ENCODE results near the gene PCK2.

Gene PCK2

GRCh38 chr14:24081739-24082211 is 12.3 kb upstream of the PCK2 start:
- DNase-seq (ENCODE audit: low read depth, low spot score), result no peak
- no peak for TF ChIP-seq CTCF (IDR thresholded peaks at IDR 0.05; ENCODE audit: low read depth, low read length)
- in situ Hi-C loops (cut with HindIII; ENCODE audit: low sequenced_read_pairs), result no loop called here
- H3K4me3 ChIP-seq (ENCODE audit: low read depth, low read length), result no peak overlapping the region

GRCh38 chr14:24082411-24083080 is 11.6 kb upstream of the PCK2 start:
- in situ Hi-C loops (cut with HindIII; ENCODE audit: low sequenced_read_pairs), result no loop called here
- TF ChIP-seq CTCF (IDR thresholded peaks at IDR 0.05; ENCODE audit: low read depth, low read length), result no peak
- H3K4me3 ChIP-seq (ENCODE audit: low read depth, low read length), result no peak overlapping the region
- no peak for DNase-seq (ENCODE audit: low read depth, low spot score)

- no peak for TF ChIP-seq CTCF (IDR thresholded peaks at IDR 0.05; ENCODE audit: low read depth, low read length)
- in situ Hi-C loops (cut with HindIII; ENCODE audit: low sequenced_read_pairs), result no loop called here
- DNase-seq (ENCODE audit: low read depth, low spot score), result no peak
- no peak overlapping the region for H3K4me3 ChIP-seq (ENCODE audit: low read depth, low read length)
These were observed 10.6 kb upstream of the PCK2 start for GRCh38 chr14:24083462-24083861.

- TF ChIP-seq CTCF (IDR thresholded peaks at IDR 0.05; ENCODE audit: low read depth, low read length), result no peak
- in situ Hi-C loops (cut with HindIII; ENCODE audit: low sequenced_read_pairs), result no loop called here
- no peak for DNase-seq (ENCODE audit: low read depth, low spot score)
- no peak overlapping the region for H3K4me3 ChIP-seq (ENCODE audit: low read depth, low read length)
These were observed 9.7 kb upstream of the PCK2 start for GRCh38 chr14:24084440-24084839.

- H3K4me3 ChIP-seq (ENCODE audit: low read depth, low read length), result no peak overlapping the region
- no peak for TF ChIP-seq CTCF (IDR thresholded peaks at IDR 0.05; ENCODE audit: low read depth, low read length)
- in situ Hi-C loops (cut with HindIII; ENCODE audit: low sequenced_read_pairs), result no loop called here
- no peak for DNase-seq (ENCODE audit: low read depth, low spot score)
These were observed 8.9 kb upstream of the PCK2 start for GRCh38 chr14:24085215-24085614.

GRCh38 chr14:24086193-24086955 is 7.7 kb upstream of the PCK2 start:
- DNase-seq (ENCODE audit: low read depth, low spot score), result no peak
- in situ Hi-C loops (cut with HindIII; ENCODE audit: low sequenced_read_pairs), result no loop called here
- TF ChIP-seq CTCF (IDR thresholded peaks at IDR 0.05; ENCODE audit: low read depth, low read length), result no peak
- H3K4me3 ChIP-seq (ENCODE audit: low read depth, low read length), result no peak overlapping the region

Measured in astrocyte of the spinal cord (primary cell).